Stimulated activated CD4-positive, alpha-beta T cell treated with anti-CD3 and anti-CD28 coated beads, Interleukin-4, amount 100 ng/mL, for 48 hours (primary cell): ENCODE results near the gene AK5.
"Not testable (repeated sequence)": the region's sequence is repeated elsewhere in the genome, so short reads cannot be mapped to it uniquely, and the experiment has no call there.

Experiments used
- DNase-seq, 2 donors: peaks; one replicate each; pipeline ENCODE4 v3.0.0-alpha.2; 2020; ENCODE audit warnings: low read depth in 2 of 2

Gene AK5

DNA sequence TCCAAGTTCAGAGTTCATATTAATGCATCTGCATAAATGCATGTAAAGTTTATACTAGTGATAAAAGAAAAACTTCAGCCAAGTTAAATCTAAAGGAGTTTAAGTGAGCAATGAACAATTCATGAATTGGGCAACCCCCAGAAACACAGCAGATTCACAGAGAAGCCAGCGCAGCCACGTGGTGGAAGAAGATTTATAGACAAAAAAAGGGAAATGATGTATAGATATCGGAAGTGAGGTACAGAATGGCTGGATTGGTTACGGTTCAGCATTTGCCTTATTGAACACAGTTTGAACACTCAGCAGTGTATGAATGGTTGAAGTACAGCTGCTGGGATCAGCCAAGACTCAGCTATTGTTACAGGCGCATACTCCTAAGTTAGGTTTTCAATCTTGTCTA is 5.7 kb downstream of the AK5 start:
- DNase-seq, result no peak

DNA sequence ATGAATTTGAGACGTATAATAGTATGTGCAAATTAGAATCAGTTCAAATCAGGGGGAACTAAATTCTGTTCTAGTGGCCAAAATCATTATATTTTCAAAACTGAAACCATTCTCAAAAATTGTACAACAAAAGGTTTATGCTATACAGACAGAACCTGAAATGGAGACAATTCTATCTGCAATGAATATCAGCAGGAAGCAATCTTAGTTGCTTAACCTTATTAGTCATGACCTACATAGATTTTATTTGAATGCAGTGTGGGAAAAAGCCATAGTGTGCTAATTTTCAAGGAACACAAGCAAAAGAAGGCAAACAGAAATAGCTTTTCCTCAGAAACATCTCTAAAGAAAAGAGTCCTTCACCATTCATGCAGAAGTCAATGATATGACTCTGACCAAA is 6.5 kb downstream of the AK5 start:
- DNase-seq, result no peak

DNA sequence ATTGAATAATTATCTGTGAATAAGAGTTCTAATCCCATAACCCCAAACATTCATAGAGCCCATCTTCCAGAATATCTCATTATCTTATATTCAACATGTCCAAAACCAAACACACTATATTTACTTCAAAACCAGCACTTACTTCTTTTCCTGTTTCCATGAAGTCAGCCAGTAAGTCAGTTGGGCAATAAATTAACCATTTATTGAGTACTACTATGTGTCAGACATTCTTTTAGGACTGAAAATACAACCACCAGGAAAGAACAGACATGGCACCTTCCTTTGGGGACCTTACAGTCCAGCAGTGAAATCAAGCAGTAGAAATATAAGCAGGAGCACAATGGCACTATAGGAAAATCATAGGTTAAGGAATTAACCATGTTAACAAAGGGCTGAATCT is 8.8 kb downstream of the AK5 start:
- DNase-seq, result no peak

DNA sequence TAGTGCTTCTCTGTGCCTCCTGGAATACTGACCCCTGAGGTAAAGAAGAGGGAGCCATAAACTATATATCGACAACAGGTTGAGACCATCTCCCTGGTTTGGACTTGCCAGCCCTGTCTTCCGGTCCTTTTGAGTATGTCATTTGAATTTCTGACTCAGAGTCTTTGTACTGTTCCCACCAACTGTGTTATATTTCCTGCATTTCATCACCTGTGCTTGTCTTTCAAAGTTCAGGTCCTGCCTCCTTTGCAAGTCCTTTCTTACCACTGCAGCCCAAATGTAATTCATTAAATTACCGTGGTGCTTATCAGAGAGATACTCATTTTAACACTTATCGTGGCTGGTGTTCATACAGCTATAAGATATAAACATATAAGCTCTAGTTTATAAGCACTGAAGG is 10.7 kb downstream of the AK5 start:
- no peak for DNase-seq

DNA sequence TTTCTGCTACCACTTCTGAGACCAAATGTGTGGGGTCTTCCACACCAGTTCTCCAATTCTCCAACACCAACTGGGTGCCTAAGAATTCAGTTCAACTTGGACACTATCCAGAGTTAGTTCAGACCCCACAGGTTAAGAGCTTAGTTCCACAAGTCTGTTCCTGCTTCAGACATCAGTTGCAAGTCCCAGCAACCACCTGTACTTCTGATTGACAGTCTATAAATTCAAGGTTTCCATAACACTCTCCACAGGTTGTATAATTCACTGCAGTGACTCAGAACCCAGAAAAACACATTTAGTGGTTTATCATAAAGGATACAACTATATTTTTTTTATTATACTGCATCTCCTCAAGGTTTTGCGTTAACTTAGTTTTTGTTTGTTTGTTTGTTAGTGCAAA is 18.7 kb downstream of the AK5 start:
- DNase-seq, result no peak

DNA sequence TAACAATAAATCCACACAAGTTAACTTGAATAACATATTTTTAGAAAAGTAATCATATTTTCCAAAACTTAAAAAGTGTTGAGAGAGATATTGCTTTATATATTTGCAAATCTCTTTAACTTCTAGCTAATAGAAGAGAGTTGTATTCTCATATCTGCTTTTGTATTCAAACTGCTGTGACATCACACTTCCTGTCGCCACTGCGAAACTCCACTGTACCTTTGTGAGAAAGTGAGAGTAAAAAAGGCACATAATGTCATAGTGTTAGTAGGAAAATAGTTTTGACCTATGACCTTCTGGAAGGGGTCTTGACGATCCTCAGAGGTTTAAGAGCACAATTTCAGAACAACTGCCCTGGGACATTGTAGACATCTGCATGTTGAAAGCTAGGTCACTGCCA is 21.6 kb downstream of the AK5 start:
- DNase-seq, result no peak

DNA sequence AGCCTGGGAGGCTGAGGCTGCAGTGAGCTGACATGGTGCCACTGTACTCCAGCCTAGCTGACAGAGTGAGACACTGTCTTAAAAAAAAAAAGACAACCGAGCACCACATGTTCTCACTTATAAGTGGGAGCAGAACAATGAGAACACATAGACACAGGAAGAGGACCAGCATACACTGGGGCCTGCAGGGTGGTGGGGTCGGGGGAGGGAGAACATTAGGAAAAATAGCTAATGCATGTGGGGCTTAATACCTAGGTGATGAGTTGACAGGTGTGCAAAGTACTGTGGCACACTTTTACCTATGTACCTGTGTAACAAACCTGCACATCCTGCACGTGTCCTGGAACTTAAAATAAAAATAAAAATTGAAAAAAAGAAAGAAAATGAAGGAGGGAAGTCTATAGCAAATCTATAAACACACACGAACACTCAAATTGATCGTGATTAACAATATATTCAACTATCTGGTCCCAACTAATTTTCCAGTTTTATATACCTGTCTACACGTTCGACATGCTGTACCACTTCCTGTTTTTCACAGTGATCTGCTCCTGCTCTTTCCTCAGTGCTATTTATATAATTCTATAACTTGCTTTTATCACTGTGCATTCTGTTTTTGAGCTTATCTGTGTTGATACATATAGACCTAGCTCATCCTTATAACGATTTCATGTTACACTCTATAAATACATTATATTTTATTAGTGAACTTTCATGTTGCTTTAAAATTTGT is 27.2 kb downstream of the AK5 start:
- no peak for DNase-seq

DNA sequence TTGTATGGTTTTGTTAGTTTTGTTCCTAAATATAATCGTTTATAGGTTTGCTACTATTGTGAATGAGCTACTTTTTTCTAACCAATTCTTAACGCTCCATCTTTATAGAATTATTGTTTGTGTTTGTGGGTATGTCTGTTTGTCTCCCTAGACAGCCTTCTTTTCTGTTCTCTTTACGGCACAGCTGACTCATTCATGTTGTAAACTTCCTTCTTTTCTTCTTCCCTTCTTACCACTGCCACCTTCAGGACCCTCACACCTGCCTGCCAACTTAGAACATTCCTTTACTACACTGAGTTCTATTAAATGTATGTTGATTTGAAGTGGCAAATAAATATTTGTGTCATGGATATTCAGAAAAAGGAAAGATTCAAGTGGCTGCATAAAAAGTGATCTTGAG is 29.1 kb downstream of the AK5 start:
- DNase-seq, result no peak

DNA sequence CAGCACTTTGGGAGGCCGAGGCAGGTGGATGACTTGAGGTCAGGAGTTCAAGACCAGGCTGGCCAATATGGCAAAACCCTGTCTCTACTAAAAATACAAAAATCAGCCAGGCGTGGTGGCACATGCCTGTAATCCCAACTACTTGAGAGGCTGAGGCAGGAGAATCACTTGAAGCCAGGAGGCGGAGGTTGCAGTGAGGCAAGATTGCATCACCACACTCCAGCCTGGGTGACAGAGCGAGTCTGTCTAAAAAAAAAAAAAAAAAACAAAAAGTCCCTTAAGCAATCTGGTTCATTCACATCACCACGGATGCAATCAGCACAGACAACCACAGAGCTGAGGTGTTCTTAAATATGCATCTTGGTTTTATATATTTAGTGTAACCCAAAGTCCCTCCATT is 30.5 kb downstream of the AK5 start:
- DNase-seq, result not testable (repeated sequence)

DNA sequence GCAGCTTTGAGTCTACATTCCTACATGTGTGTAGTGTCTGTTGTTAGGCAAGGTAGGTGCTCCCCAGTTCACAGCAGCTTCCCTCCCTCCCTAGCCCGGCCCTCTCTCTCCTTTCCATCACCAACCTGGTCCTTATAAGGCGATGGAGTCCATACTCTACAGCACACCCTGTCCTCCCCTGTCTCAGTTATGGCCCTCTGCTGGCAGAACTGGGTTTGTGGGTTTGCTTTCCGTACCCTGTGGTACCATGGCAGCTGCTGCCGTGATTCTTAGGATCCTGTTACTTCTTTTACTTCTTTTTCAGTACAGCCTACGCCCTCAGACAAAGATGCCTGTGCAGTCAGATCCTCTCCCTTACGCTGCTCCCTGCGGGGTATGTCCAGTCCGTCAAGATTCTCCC is 31.7 kb downstream of the AK5 start:
- DNase-seq, result peak; percentile 11 to 15

DNA sequence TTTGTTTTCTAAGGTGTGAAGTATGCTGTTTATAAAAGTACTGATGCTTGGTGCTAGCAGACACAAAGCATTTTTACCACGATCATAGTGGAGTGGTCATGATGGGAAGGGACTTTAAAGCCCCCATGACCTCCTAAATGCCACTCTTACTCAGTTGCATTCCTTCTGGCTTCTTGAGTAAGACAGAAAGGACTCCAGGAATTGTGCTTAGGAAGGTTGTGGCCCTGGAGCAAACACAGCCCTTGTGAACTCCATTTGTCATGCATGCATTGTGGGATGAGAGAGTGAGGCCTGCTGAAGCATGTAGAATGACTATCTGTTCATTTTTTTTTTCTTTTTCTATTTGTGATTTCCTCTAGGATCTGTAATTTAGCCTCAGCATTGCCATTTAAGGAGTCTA is 34.2 kb downstream of the AK5 start:
- no peak for DNase-seq

DNA sequence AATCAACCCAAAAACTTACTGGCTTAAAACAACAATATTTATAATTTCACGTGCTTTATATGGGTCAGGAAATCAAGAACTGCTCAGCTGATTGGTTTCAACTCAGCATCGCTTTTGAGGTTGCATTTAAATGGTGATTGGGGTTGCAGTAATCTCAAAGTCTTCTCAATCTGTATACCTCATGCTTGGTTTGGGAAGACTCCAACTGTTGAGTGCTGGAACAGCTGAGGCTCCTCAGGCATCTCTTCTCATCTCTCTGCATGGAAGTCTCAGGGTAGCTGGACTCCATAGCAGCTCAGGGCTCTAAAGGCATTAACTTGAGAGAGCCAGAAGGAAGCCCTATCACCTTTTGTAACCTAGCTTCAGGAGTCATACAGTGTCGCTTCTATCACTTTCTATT is 35.1 kb downstream of the AK5 start:
- no peak for DNase-seq

DNA sequence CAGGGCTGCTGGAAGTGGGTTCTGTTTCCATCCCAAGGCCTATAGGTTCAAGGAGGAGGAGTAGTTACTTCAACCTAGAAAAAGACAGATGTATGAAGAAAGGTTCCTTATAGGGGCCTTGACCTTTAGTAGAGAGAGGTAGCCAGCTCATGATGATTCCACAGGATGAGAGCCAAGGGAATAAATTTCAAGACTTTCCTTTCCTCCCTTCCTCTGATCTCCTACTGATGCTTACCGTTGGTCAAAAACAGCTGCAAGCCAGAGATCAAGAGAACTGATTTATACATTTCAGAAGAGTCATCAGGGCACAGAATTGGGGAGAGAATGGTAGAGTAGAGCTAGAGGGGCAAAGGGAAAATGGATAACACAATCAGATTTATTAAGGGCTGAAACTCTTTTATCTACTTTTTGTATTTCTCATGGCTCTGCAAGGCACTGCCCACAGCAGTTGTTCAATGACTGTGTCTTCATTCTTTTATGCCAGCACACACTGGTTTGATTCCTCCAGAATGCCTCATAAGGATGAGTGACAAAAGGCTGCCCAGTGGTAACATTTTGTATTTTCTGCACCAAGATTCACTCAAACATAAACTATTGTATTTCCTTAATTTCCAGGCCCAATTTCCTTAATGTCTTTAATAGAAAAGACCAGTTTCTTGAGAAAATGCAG is 37.4 kb downstream of the AK5 start:
- no peak for DNase-seq

DNA sequence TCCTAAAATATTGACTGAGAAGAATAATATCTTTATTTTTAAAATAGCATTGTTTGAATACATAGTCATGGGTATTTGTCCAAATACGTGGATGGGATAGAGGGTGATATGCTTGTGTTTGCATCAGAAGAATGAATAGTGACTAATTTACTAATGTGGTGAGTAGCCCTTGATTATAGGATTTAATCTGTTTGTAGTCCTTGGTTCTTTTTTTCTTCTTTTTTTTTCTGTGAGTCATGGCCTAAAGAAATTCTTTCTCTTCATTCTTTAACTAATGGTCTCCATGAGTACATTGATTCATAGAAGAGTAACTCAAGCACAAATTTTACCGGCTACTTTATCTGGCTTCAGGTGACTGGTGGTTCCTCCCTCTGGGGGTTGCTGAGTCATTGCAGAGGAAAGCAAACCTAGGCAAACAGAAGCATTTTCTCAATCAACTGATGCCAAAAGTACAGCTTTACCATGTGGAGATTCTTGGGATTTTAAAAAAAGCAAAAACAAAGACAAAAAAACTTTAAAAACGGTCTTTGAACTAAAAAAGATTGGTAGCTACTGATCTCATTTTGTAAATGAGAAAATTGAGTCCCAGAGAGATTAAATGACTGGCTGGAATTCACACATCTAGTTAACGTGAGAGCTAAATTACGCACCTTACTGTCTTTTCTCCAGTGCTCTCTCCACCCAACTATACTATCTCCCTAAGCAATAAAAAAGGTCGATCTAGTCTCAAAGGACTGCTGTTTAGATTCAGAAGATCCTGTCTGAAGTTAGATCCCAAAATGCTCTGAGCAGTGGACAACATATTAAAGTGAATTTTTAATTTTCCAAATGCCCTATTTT is 40.5 kb downstream of the AK5 start:
- no peak for DNase-seq

DNA sequence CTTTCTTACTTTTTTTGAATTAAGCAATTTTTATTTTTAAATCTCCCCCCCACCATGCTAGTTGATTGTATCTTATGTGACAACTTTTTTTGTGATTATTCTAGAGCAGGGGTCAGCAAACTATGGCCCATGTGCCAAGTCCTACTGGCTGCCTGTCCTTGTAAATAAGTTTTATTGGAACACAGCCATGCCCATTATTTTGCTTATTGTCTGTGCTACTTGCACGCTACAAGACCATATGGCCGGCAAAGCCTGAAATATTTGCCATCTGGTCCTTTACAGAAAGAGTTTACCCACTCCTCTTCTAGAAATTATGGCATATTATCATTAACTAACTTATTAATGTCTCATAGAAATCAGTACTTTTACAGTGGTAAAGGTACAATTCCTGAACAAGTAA is 51.7 kb downstream of the AK5 start:
- no peak for DNase-seq

DNA sequence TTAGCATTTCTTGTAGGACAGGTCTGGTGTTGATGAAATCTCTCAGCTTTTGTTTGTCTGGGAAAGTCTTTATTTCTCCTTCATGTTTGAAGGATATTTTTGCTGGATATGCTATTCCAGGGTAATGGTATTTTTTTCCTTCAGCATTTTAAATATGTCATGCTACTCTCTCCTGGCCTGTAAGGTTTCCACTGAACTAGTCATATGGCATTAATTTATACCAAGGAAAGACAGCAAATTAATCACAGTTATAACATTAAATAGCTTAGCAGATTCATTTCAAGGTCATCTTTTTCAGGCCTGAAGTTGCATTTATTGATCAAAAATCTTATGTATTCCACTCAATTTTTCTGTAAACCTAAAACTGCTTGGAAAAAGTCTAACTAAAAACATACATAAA is 54.9 kb downstream of the AK5 start:
- no peak for DNase-seq

DNA sequence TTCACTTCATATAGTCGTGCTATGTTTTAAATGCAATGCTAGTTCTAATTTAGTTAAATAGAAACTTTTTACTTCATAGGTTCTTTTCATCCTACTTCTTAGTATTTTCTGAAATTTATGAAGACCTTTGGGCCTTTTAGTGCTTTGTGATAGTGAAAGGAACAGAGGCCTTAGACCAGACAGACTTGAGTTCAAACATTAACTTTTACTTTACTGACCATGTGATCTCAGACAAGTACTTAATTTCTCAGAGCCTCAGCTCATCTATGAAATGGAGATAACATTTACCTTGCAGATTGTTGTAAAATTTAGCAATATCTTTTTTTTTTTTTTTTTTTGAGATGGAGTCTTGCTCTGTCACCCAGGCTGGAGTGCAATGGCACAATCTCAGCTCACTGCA is 57.5 kb downstream of the AK5 start:
- no peak for DNase-seq

DNA sequence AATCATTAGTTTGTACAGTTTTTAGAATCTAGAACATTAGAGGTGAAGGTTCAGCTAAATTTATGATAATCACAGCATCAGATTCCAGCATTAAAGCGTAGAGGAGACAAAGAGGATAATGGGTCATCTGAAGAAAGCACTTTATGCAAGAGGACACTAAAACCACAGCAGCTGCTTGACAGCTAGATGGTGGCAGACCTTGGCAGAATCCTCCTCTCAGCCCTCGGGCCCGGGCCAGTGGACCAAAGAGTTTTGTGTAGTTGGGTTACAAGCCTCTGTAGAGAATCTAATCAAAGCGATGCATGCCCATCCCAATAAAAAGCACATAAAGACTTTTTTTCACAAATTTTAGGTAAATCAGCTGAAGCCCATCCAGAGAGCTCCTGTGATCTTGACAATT is 59.4 kb downstream of the AK5 start:
- DNase-seq, result no peak

DNA sequence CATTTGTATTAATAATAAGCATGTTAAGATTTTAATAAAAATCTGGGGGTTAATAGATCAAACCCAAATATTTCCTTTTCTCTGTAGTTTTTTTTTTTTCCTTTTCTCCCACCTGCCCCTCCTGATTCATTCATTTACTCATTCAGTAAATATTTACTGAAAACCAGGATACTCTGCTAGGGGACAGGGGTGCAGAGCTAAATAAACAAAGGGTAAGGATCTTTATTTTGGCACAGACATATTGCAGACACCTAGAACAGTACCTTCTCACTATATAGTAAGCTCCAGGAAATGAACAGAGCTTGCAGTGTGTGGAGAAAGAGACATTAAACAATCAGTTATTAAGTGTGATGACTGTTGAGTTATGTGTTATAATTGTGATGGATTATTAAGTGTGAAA is 60.9 kb downstream of the AK5 start:
- DNase-seq, result no peak

DNA sequence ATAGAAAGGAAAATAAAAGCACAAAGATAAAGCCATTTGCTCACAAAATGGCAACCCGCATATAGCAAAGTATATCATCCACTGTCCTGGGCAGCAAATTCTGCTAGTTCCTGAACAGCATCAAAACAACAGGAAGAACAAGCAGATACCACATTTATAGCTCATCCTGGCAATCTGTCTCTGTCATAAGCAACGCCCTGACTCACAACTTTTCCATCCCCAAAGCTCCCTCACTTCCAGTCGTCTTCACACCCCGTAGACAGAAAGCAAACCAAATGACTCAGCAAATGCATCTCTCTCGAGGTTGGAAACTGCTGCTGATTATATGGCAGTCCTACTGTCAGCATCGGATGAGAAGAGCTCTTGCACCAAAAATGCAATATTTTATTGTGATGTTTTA is 65.8 kb downstream of the AK5 start:
- peak; percentile 8 to 14 for DNase-seq

DNA sequence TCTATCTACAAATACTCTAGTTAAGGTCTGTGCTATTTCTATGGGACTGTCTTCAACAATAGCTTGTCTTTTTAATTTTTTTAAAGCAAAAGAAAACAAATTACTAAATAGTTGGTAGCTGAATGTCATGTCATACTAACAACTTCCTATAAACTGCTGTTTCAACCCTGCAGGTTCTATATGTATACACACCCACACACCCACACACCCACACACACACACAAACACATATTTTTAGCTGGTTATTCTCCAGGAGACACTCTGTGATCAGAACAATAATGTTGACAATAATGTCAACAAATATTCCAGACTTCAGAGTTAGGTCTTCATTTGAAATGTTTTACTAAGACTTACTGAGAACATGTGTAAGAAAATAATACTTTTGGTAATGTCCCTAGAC is 66.7 kb downstream of the AK5 start:
- DNase-seq, result no peak

DNA sequence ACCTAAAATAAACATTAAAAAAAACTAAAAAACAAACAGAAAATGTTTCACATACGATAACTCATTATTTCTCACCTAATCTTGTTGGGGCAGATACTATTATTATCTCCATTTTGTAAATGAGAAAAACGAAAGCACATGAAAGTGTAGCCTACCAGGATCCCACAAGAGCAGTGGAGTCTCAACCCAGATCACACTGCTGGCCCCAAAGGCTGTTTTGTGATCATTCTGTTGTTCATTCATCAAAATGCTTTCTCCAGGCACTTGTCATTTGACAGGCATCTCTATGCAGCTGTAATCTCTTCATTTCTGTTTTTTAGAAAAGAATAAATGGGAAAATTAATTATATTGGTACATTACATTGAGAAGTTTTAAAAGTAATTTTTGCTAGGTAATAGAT is 67.5 kb downstream of the AK5 start:
- no peak for DNase-seq
